CD4-positive, alpha-beta memory T cell (primary cell): Measurements from ENCODE around the gene SEC11A. TPM values are rescaled to one million over a fixed set of nuclear protein-coding genes. Genes with fewer than 3 reads are reported as not detected.

ENCODE experiments used
- CTCF ChIA-PET: fragments of 350-600 bp; sonication (Branson Sonifier 250); formaldehyde crosslinking; loops from one replicate; lab custom pipeline; 2021; ENCODE audit warnings: inconsistent platforms; ENCODE audit not compliant: partially characterized antibody; lab: Charles Lee
- POLR2A ChIA-PET: fragments of 350-600 bp; sonication (Branson Sonifier 250); formaldehyde crosslinking; loops from one replicate; lab custom pipeline; 2021; ENCODE audit not compliant: partially characterized antibody; lab: Charles Lee
- DNase-seq, 5 donors: peaks; one replicate each; pipeline versions ENCODE4 v3.0.0 to v3.0.0-alpha.2; 2020 to 2022; ENCODE audit warnings: mixed read lengths in 1 of 5
- H3K27ac ChIP-seq: one replicate; pipeline ENCODE4 v1.7.0; 2013; ENCODE audit warnings: low read depth, low read length
- H3K27me3 ChIP-seq: 2 replicates; pipeline ENCODE4 v1.7.0; 2013; ENCODE audit warnings: mild to moderate bottlenecking, low read length, moderate library complexity; ENCODE audit not compliant: insufficient read depth
- H3K36me3 ChIP-seq: 2 replicates; pipeline ENCODE4 v1.7.0; 2013; ENCODE audit warnings: mild to moderate bottlenecking, low read length, moderate library complexity; ENCODE audit not compliant: insufficient read depth
- H3K4me1 ChIP-seq: 2 replicates; pipeline ENCODE4 v1.7.0; 2013; ENCODE audit warnings: mild to moderate bottlenecking, low read length, moderate library complexity; ENCODE audit not compliant: insufficient read depth
- H3K4me3 ChIP-seq, 2 donors: one replicate each; pipeline ENCODE4 v1.7.0; 2013; ENCODE audit warnings: low read length in 2 of 2, mild to moderate bottlenecking in 1 of 2
- H3K9me3 ChIP-seq, 2 donors: one replicate each; pipeline ENCODE4 v1.7.0; 2013; ENCODE audit warnings: low read length in 2 of 2, control low read depth in 1 of 2; ENCODE audit not compliant: control insufficient read depth in 1 of 2
- H3K27ac Mint-ChIP-seq, 7 donors: one replicate each; pipeline ENCODE4 v1.8.0; 2020 to 2021; ENCODE audit warnings: mixed read lengths in 7 of 7, mild to moderate bottlenecking in 6 of 7, inconsistent platforms in 3 of 7, moderate library complexity in 3 of 7
- H3K27me3 Mint-ChIP-seq, 2 donors: one replicate each; pipeline ENCODE4 v1.8.0; 2020 to 2021; ENCODE audit warnings: mixed read lengths in 2 of 2
- H3K36me3 Mint-ChIP-seq, 2 donors: one replicate each; pipeline ENCODE4 v1.8.0; 2020 to 2021; ENCODE audit warnings: mixed read lengths in 2 of 2, inconsistent platforms in 1 of 2, mild to moderate bottlenecking in 1 of 2
- H3K4me1 Mint-ChIP-seq, 4 donors: one replicate each; pipeline ENCODE4 v1.8.0; 2020 to 2021; ENCODE audit warnings: mixed read lengths in 4 of 4, mild to moderate bottlenecking in 1 of 4
- H3K4me3 Mint-ChIP-seq, 8 donors: one replicate each; pipeline ENCODE4 v1.8.0; 2020 to 2021; ENCODE audit warnings: mixed read lengths in 8 of 8, mild to moderate bottlenecking in 7 of 8, moderate library complexity in 6 of 8, inconsistent platforms in 3 of 8
- H3K9me3 Mint-ChIP-seq, 8 donors: one replicate each; pipeline ENCODE4 v1.8.0; 2020 to 2021; ENCODE audit warnings: mixed read lengths in 8 of 8, mild to moderate bottlenecking in 5 of 8, inconsistent platforms in 3 of 8, moderate library complexity in 1 of 8
- intact Hi-C: fragments of 100-400 bp; cut with micrococcal nuclease; formaldehyde crosslinking; loops from one replicate; pipeline ENCODE4 v1.15.1; 2023
- polyA plus RNA-seq, 2 donors: library from polyadenylated mRNA; unstranded; fragments of 300-500 nt; fragmentation: Illumina TruSeq; gene quantifications; one replicate each; pipeline ENCODE4 v1.2.3, GENCODE V29; 2021
- total RNA-seq, 2 experiments: library from RNA; stranded (reverse); gene quantifications; one replicate each; pipeline ENCODE4 v1.2.3, GENCODE V29; 2021

SEC11A gene
- total and polyA plus RNA-seq, 4 experiments from 2014 or later = 85.0 to 168 (median 108) TPM

DNA sequence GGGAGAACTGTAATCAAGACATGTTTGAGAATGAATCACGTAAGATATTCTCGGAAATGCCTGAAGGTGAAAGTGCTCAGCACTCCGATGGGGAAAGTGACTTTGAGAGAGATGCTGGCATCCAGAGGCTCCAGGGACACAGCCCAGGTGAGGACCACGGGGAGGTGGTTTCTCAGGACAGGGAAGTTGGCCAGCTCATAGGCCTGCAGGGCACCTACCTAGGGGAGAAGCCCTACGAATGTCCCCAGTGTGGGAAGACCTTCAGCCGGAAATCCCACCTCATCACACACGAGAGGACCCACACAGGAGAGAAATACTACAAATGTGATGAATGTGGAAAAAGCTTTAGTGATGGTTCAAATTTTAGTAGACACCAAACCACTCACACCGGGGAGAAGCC is 95.3 kb downstream of the SEC11A start:
- Mint-ChIP-seq H3K4me1 (peaks cover under 1 to 5% (median 3%) of the 10 kb centered on the region in 4 donors), H3K27me3 (no peaks in the 10 kb centered on the region), H3K4me3 (no peak overlapping the region), H3K9me3 (peaks cover 0 to 28% (median 25%) of the 10 kb centered on the region in 8 donors), H3K27ac (no peak overlapping the region), H3K36me3 (peaks cover 46 to 50% of the 10 kb centered on the region in 2 donors)
- Histone ChIP-seq H3K27ac (no peak overlapping the region), H3K9me3 (peaks cover 0 to 18% of the 10 kb centered on the region in 2 donors), H3K36me3 (peaks cover 14% of the 10 kb centered on the region), H3K4me3 (no peak overlapping the region), H3K4me1 (no peaks in the 10 kb centered on the region), H3K27me3 (no peaks in the 10 kb centered on the region)
- ChIA-PET CTCF (interaction anchor here (0.9 to 1.8 kb wide), 4 partner anchors 16 to 32 kb away, joined by 3 to 4 read pairs (median 4); no protein-coding TSS in a partner anchor), POLR2A (interaction anchor here (1.6 kb wide), 1 partner anchor 10 kb away, joined by 11 read pairs; no protein-coding TSS in a partner anchor)
- DNase-seq = no peak
- intact Hi-C loops = no loop called here

Other genes with a start within 250 kb of the SEC11A start
- gene ZSCAN2, start 115.1 kb downstream of the SEC11A start, total RNA-seq = 10 to 100 TPM; 11.4 to 14.1 TPM
- gene ZSCAN2, start 115.1 kb downstream of the SEC11A start, polyA plus RNA-seq = 1 to 10 TPM; 3.3 to 4.5 TPM
- 10 to 100 TPM; 39.4 to 42.5 TPM for gene WDR73, start 61.9 kb downstream of the SEC11A start, total RNA-seq
- 10 to 100 TPM; 13.3 to 18.4 TPM for gene WDR73, start 61.9 kb downstream of the SEC11A start, polyA plus RNA-seq
- gene NMB, start 57.9 kb downstream of the SEC11A start, total RNA-seq = 1 to 10 TPM; 2.4 to 2.5 TPM
- 1 to 10 TPM; 4.0 to 4.1 TPM for gene NMB, start 57.9 kb downstream of the SEC11A start, polyA plus RNA-seq
- gene ZNF592, start 32.5 kb upstream of the SEC11A start, total RNA-seq = 10 to 100 TPM; 40.8 to 42.6 TPM
- gene ZNF592, start 32.5 kb upstream of the SEC11A start, polyA plus RNA-seq = 10 to 100 TPM in 1 of 2 donors, 1 to 10 TPM in 1; 1.7 to 13.5 TPM
- under 1 TPM; 0.26 to 0.58 TPM for gene ALPK3, start 101.2 kb upstream of the SEC11A start, total RNA-seq
- under 1 TPM in 1 of 2 donors, not detected in 1; 0.01 TPM for gene ALPK3, start 101.2 kb upstream of the SEC11A start, polyA plus RNA-seq
- gene SLC28A1, start 168.5 kb upstream of the SEC11A start, total RNA-seq = not detected
- not detected for gene SLC28A1, start 168.5 kb upstream of the SEC11A start, polyA plus RNA-seq